Measurements from ENCODE around the gene SIGLEC10.

DNA sequence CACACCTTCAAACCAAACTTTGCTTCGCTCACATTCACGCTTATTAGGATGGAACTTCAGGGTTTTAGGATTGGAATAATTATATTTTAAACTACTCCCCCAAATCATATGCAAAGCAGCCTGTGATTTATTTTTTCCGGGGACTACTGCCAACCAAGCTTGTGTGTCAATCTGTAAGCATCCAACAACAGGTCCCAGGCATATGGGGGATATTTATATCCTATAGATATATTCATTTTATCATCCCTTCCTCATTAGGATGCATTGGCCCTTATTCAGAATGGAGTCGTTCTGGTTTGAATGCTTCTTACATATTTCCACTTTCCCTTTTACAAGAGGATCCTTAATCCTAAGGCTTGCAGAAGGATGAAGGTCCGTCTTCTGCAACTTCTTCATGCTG lies 18.2 kb downstream of the SIGLEC10 start:
- TF ChIP-seq, protein P1, sequence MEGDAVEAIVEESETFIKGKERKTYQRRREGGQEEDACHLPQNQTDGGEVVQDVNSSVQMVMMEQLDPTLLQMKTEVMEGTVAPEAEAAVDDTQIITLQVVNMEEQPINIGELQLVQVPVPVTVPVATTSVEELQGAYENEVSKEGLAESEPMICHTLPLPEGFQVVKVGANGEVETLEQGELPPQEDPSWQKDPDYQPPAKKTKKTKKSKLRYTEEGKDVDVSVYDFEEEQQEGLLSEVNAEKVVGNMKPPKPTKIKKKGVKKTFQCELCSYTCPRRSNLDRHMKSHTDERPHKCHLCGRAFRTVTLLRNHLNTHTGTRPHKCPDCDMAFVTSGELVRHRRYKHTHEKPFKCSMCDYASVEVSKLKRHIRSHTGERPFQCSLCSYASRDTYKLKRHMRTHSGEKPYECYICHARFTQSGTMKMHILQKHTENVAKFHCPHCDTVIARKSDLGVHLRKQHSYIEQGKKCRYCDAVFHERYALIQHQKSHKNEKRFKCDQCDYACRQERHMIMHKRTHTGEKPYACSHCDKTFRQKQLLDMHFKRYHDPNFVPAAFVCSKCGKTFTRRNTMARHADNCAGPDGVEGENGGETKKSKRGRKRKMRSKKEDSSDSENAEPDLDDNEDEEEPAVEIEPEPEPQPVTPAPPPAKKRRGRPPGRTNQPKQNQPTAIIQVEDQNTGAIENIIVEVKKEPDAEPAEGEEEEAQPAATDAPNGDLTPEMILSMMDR (IDR thresholded peaks at IDR 0.05 in 8 of 11, conservative IDR thresholded peaks at IDR 0.05 in 3 of 11): no peak
- TF ChIP-seq POLR2A (IDR thresholded peaks at IDR 0.05): no peak
